Mucosa of rectum (tissue), 2 donors: ENCODE measurements around the gene FKBP1A.
A peak's percentile ranks its signal among the peaks of the same experiment; 100 is the strongest.

Experiments used
- H3K27ac ChIP-seq, 2 donors: one replicate each; pipeline ENCODE4 v1.7.0; 2013; ENCODE audit warnings: inconsistent platforms in 2 of 2, low read depth in 2 of 2, low read length in 2 of 2
- H3K27me3 ChIP-seq, 2 donors: one replicate each; pipeline ENCODE4 v1.7.0; 2013; ENCODE audit warnings: low read length in 2 of 2; ENCODE audit not compliant: control insufficient read depth in 2 of 2, insufficient read depth in 2 of 2
- H3K36me3 ChIP-seq, 2 donors: one replicate each; pipeline ENCODE4 v1.7.0; 2013; ENCODE audit warnings: low read length in 2 of 2; ENCODE audit not compliant: control insufficient read depth in 2 of 2, insufficient read depth in 2 of 2
- H3K4me1 ChIP-seq, 2 donors: one replicate each; pipeline ENCODE4 v1.7.0; 2013; ENCODE audit warnings: low read length in 2 of 2, mild to moderate bottlenecking in 1 of 2; ENCODE audit not compliant: control insufficient read depth in 2 of 2, insufficient read depth in 2 of 2
- H3K4me3 ChIP-seq, 2 donors: one replicate each; pipeline ENCODE4 v1.7.0; 2013; ENCODE audit warnings: low read length in 2 of 2
- H3K9ac ChIP-seq, 2 donors: one replicate each; pipeline ENCODE4 v1.7.0; 2013; ENCODE audit warnings: low read length in 2 of 2, low read depth in 1 of 2, mild to moderate bottlenecking in 1 of 2
- H3K9me3 ChIP-seq, 2 donors: one replicate each; pipeline ENCODE4 v1.7.0; 2013; ENCODE audit warnings: low read length in 2 of 2; ENCODE audit not compliant: control insufficient read depth in 2 of 2
- donor health status: healthy.
- donor health status: Normal muscosa, but diverticular disease.

The FKBP1A gene

DNA sequence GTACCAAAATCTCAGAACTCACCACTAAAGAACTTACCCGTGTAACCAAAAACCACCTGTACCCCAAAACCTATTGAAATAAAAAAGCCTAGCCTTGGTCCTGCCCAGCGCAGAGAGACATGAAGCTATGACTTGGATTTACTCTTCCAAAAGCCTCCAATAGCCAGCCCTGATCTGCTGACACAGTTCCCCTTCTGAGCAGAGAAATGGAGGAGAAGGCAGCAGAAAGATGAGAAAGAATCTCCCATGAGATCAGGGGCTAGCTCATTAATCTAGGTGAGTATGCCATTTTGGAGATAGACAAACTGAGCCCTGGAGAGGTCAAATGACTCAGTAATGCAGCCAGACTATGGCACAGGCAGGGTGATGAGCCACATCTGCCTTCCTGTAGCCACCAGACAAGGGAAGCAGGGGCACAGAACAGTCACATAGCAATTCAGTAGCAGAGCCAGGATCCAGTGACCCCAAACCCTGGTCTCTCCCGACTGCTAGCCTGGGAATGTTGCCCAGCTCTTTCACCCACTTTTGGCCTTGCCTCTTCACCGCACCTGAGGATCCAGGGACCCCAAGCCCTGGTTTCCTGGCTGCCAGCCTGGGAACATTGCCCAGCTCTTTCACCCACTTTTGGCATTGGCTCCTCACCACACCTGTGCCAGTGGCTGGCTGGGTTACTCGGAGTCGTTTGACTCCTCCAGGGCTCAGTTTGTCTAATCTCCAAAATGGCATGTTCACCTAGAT lies 56.7 kb downstream of the FKBP1A start:
- Histone ChIP-seq H3K9ac (no peak overlapping the region), H3K27ac (peak overlapping the region in 1 of 2 donors; percentile 28), H3K4me1 (peaks cover 0 to 3% of the 10 kb centered on the region in 2 donors), H3K4me3 (no peak overlapping the region), H3K27me3 (no peaks in the 10 kb centered on the region), H3K9me3 (no peaks in the 10 kb centered on the region), H3K36me3 (no peaks in the 10 kb centered on the region)

DNA sequence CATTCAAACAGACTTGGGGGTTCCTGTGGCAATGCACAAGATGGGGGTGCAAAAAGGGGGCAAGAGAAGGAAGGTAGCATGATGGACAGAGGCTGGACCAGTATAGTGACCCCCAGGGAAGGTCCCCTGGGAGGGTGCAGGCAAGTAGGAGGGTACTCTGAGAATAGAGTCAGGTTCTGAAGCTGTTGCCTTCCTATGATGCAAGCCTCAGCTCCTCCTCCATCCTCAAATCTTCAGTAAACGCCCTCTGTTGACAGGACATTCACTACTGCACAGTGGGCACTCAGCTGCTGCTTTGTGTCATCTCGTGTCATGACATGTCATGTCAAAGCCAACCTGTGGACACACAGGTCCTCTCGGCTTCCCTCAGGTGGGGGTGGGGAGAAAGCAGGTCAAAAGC lies 58.1 kb downstream of the FKBP1A start:
- no peaks in the 10 kb centered on the region for H3K9me3 ChIP-seq
- no peaks in the 10 kb centered on the region for H3K36me3 ChIP-seq
- no peak overlapping the region for H3K27ac ChIP-seq
- no peak overlapping the region for H3K9ac ChIP-seq
- H3K27me3 ChIP-seq: no peaks in the 10 kb centered on the region
- H3K4me1 ChIP-seq: peaks cover 12 to 16% of the 10 kb centered on the region in 2 donors
- no peak overlapping the region for H3K4me3 ChIP-seq

DNA sequence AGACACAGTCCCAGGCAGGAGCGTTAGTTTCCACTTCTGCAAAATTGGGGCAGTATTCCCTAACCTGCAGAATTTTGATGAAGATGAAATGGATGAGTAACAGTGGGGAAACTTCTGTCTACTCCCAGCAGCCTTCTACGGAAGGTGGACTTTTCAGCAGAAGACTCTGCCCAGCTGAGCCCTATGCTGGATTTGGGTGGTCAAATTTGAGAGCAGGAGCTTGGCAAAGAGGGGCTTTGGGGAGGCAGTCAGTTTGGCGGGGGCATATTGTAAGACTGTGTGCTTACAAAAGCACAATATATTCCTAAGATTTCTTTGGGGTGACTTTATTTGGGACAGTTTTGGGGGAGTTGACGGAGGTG lies 58.5 kb downstream of the FKBP1A start:
- no peak overlapping the region for H3K9ac ChIP-seq
- no peaks in the 10 kb centered on the region for H3K36me3 ChIP-seq
- H3K4me1 ChIP-seq: peaks cover 16 to 20% of the 10 kb centered on the region in 2 donors
- H3K27ac ChIP-seq: no peak overlapping the region
- H3K27me3 ChIP-seq: no peaks in the 10 kb centered on the region
- H3K4me3 ChIP-seq: no peak overlapping the region
- no peaks in the 10 kb centered on the region for H3K9me3 ChIP-seq

DNA sequence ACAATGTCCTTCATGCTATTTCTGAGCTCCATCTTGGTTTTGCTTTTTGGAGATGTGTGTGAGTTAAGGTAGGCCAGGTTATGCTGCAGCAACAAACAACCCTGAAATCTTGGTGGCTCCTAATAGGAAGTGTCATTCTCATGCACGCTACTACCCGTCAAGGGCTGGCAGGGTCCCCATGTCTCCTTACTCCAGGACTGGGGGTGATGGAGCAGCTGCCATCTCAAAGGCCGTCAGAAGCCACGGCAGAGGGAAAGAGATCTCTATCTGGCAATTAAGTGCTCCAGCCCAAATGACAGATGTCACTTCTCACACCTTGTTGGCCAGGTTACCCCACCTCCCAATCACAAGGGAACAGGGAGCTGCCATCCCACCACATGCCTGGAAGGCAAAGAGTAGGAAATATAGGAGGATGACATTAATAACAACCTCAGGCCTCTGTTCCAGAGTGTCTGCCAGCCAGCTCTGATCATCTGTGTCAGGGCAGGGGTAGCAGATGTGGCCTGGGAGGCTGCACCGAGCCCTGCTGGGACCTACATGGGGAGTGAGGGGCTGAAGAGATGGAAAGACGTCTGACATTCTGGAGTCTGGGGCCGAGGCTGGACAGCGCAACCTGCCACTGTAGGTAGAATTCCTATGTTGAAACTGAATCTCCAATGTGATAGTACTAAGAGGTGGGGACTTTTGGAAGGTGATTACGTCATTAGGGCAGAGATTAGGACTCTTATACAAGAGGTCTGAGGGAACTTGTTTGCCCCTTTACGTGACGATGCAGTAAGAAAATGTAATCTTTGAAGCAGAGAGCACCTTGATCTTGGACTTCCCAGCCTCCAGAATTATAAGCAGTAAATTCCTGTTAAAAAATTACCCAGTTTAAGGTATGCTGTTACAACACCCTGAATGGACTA lies 59.1 kb downstream of the FKBP1A start:
- H3K27ac ChIP-seq: no peak overlapping the region
- no peak overlapping the region for H3K9ac ChIP-seq
- H3K4me3 ChIP-seq: no peak overlapping the region
- no peaks in the 10 kb centered on the region for H3K9me3 ChIP-seq
- H3K4me1 ChIP-seq: peaks cover 22% of the 10 kb centered on the region in 2 donors
- H3K27me3 ChIP-seq: no peaks in the 10 kb centered on the region
- no peaks in the 10 kb centered on the region for H3K36me3 ChIP-seq

DNA sequence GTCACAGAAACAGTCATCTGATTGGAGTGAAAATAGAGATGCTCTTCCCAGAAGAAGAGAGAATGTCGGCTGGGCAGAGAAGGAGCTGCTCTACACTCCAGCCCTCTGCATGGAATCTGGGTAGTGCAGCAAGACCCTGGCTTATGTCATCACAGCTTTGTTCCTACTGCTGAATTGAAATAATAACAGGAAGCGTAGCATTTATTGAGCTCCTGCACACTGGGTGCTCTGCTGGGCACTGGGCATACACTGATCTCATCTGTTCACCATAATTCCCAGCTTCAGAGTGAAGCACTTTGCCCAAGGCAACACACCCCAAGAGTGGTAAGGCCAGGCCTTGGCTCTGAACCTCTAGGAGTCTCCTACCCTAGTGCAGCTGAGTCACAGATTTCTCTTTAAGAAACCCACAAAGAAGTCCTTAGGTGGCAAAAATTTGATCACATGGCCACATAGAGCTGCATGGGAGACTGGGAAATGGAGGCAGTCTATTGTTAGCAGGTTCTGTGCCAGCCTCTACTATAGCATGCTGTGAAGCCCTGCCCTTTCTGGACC lies 60.0 kb downstream of the FKBP1A start:
- Histone ChIP-seq H3K36me3 (peaks cover 0 to 3% of the 10 kb centered on the region in 2 donors), H3K27ac (no peak overlapping the region), H3K4me1 (peaks cover 31% of the 10 kb centered on the region in 2 donors), H3K9me3 (no peaks in the 10 kb centered on the region), H3K4me3 (no peak overlapping the region), H3K9ac (no peak overlapping the region), H3K27me3 (no peaks in the 10 kb centered on the region)

DNA sequence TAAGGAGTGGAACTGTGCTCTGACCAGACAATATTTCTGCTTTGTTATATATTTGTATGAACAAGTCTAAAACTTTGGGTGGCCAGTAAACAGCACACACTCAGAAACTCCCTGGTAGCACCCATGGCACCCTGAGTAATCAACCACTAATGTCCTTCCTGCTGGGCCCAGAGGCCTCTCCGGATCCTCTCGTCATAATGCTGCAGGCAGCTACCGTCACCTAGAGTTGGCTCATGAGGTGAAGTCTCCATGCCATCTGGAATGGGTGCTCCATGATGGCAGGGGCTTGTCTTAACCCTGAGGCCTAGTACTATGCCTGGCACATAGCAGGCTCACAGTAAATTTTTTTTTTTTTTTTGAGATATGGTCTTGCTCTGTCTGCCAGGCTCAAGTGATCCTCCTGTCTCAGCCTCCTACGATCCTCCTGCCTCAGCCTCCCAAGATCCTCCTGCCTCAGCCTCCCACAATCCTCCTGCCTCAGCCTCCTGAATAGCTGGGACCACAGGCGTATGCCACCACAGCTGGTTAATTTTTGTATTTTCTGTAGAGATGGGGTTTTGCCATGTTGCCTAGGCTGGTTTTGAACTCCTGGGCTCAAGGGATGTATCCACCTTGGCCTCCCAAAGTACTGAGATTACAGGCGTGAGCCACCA lies 60.9 kb downstream of the FKBP1A start:
- peaks cover 0 to 3% of the 10 kb centered on the region in 2 donors for H3K36me3 ChIP-seq
- H3K27me3 ChIP-seq: no peaks in the 10 kb centered on the region
- no peak overlapping the region for H3K9ac ChIP-seq
- H3K4me1 ChIP-seq: peaks cover 36 to 40% of the 10 kb centered on the region in 2 donors
- no peaks in the 10 kb centered on the region for H3K9me3 ChIP-seq
- H3K27ac ChIP-seq: no peak overlapping the region
- H3K4me3 ChIP-seq: no peak overlapping the region

DNA sequence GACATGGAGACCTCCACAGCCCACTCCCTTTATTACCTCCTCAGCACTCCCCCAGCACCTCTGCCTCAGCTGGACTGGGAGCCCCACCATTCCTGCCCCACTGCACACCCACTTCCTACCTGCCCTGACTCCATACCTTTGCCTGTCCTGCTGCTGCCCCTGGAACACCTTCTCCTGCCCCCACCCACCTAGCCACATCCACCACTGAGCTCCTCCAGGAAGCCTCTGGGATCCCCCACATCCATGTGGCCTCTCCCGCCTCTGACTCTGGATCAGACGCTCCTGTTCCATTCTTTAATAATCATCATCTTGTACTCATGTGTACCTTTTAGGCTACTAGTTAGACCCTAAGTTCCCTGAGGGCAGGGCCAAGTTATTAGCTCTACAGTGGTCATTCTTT lies 61.8 kb downstream of the FKBP1A start:
- H3K4me1 ChIP-seq: peaks cover 44 to 45% of the 10 kb centered on the region in 2 donors
- H3K27ac ChIP-seq: peak overlapping the region; percentile 96 to 98

DNA sequence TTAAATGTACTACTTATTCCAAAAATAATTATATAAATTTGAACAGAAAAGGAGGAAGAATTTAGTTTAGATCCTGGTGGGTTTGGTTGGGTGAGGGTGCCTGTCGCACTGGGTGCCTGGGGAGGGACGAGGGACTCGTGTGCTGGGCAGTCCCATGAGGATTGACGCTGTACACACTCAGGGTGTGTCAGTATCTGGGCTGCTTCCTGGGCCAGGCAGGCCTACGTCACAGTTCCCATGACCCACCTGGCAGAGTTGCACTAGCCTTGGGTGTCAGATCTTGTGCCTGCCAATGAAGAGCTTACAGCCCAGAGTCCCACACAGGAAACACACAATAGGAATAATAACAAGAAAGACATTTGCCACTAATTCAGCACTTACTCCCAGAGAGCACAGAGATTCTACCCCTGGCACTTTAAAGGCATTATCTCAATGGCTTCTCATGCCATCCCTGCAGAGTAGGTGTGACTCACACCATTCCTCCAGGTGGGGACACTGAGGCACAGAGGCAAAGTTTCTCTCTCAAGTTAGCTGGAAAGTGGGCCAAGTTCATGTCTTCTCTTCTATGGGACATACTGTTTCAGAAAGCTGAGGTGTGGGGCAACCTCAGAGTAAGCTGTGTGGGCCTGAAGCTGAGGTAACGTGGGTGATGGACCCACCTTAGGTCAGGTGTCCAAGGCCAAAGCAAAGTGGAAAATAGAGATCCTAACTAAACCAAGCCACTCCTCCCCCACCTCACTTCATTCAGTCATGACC lies 62.6 kb downstream of the FKBP1A start:
- Histone ChIP-seq H3K9me3 (no peaks in the 10 kb centered on the region), H3K27me3 (no peaks in the 10 kb centered on the region), H3K27ac (peak overlapping the region; percentile 96 to 98), H3K36me3 (peaks cover 0 to 3% of the 10 kb centered on the region in 2 donors), H3K4me3 (no peak overlapping the region), H3K9ac (peak overlapping the region; percentile 43 to 90), H3K4me1 (peaks cover 48 to 49% of the 10 kb centered on the region in 2 donors)

More for the DNA sequence above, 61.8 kb downstream of the FKBP1A start:
- Histone ChIP-seq H3K9ac (no peak overlapping the region), H3K9me3 (no peaks in the 10 kb centered on the region), H3K4me3 (no peak overlapping the region), H3K36me3 (peaks cover 0 to 3% of the 10 kb centered on the region in 2 donors), H3K27me3 (no peaks in the 10 kb centered on the region)

DNA sequence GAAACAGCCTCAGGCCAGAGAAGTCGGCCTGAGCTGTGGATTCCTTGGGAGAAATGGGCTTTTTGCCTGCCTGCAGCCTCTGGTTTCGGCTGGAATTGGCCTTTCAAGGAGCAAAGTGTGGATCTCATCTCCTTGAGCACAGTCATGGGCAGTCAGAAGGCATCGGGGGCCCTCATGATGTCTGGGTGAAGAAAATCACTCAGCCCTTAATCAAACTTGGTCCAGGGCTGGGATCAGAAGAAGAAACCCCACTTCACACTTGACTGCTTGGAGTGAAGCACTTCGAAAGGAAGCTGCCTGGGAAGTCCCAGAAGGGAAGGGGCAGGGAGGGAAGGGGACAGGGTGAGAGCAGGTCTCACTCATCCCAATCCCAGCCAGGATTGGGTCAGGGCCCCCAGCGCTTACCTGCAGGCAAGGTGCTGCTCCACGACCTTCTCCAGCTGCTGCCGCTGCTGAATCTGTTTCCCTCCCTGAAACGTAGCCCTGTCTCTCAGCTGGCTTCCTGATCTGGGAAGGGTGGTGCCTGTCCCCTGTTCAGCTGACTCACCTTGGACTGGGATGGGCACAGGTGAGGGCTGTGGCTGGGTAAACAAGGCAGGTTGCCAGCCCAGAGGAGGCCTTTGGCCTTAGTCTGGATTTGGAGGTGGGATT lies 64.0 kb downstream of the FKBP1A start, which contains the start of gene SDCBP2:
Gene SDCBP2 (minus strand): TSS at position 460 of the 651 bp plus-strand sequence. CDS start 8,723 bp downstream, outside the sequence.
- Histone ChIP-seq H3K9ac (peak within 1 kb of the TSS; percentile 90 to 100), H3K4me1 (peaks cover 51 to 54% of the 10 kb centered on the region in 2 donors), H3K9me3 (no peaks in the 10 kb centered on the region), H3K4me3 (peak within 1 kb of the TSS; percentile 84 to 93), H3K27ac (peak within 1 kb of the TSS; percentile 96 to 98), H3K36me3 (peaks cover 0 to 3% of the 10 kb centered on the region in 2 donors), H3K27me3 (no peaks in the 10 kb centered on the region)
